ENCODE data around the gene ZBTB25.

The ZBTB25 gene, protein sequence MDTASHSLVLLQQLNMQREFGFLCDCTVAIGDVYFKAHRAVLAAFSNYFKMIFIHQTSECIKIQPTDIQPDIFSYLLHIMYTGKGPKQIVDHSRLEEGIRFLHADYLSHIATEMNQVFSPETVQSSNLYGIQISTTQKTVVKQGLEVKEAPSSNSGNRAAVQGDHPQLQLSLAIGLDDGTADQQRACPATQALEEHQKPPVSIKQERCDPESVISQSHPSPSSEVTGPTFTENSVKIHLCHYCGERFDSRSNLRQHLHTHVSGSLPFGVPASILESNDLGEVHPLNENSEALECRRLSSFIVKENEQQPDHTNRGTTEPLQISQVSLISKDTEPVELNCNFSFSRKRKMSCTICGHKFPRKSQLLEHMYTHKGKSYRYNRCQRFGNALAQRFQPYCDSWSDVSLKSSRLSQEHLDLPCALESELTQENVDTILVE

GRCh38 chr14:64503434-64504309, at the start of gene ZBTB25:
ZBTB25 (minus strand) TSS chr14:64503838; CDS start chr14:64490533, 13,305 bp downstream.
- H3K4me3 ChIP-seq (ENCODE audit: low read depth, low read length), result peak within 1 kb of the TSS; percentile 92
- DNase-seq (ENCODE audit: low read depth, low spot score), result peak; percentile 95
- in situ Hi-C loops (cut with HindIII; ENCODE audit: low sequenced_read_pairs), result no loop called here
- TF ChIP-seq CTCF (IDR thresholded peaks at IDR 0.05; ENCODE audit: low read depth, low read length), result no peak

- in situ Hi-C loops (cut with HindIII; ENCODE audit: low sequenced_read_pairs), result no loop called here
- TF ChIP-seq CTCF (IDR thresholded peaks at IDR 0.05; ENCODE audit: low read depth, low read length), result no peak
- DNase-seq (ENCODE audit: low read depth, low spot score), result no peak
- H3K4me3 ChIP-seq (ENCODE audit: low read depth, low read length), result no peak overlapping the region
Observed at GRCh38 chr14:64550621-64551333, 47.1 kb upstream of the ZBTB25 start.

- TF ChIP-seq CTCF (IDR thresholded peaks at IDR 0.05; ENCODE audit: low read depth, low read length), result no peak
- in situ Hi-C loops (cut with HindIII; ENCODE audit: low sequenced_read_pairs), result no loop called here
- H3K4me3 ChIP-seq (ENCODE audit: low read depth, low read length), result peak within 1 kb of the TSS; percentile 26
- DNase-seq (ENCODE audit: low read depth, low spot score), result no peak
Observed at GRCh38 chr14:64549791-64550620, 46.4 kb upstream of the ZBTB25 start, which contains the start of gene PPP1R36. PPP1R36 (plus strand) TSS chr14:64549961; CDS start chr14:64549998, 37 bp downstream.

- H3K4me3 ChIP-seq (ENCODE audit: low read depth, low read length), result no peak overlapping the region
- in situ Hi-C loops (cut with HindIII; ENCODE audit: low sequenced_read_pairs), result no loop called here
- TF ChIP-seq CTCF (IDR thresholded peaks at IDR 0.05; ENCODE audit: low read depth, low read length), result no peak
- no peak for DNase-seq (ENCODE audit: low read depth, low spot score)
Observed at GRCh38 chr14:64549016-64549415, 45.4 kb upstream of the ZBTB25 start.

DNA sequence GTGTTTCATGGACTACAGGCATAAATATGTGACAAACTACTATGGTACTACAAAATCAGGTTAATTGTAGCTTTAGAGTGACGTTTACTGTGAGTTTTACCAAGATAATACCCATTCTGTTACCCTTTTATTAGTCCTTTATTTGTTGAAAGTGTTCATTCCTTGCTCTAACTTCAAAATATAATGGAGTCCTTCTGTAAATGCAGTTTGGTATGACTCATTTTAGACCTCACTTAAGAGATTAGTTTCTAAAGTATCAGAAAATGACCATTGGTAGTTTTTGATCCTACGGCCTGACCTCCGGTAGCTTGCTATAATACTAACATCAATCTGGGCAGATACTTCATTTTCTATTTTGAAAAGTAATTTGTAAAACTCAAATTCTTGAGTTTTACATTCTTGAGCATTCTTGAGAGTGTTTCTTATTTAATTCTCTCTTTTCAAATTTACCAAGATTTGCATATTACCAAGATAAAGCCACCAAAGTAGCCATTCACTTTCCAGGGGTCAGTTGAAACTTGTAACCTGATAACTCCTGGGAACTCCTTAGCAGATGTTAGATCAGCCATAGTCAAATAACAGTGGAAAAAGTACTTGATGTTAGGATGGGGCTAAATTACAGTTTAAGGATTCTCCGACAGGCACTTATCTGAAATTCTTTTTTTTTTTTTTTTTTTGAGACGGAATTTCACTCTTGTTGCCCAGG, 41.1 kb upstream of the ZBTB25 start:
- DNase-seq (ENCODE audit: low read depth, low spot score), result no peak
- no peak overlapping the region for H3K4me3 ChIP-seq (ENCODE audit: low read depth, low read length)
- TF ChIP-seq CTCF (IDR thresholded peaks at IDR 0.05; ENCODE audit: low read depth, low read length), result no peak
- in situ Hi-C loops (cut with HindIII; ENCODE audit: low sequenced_read_pairs), result no loop called here
